H1 (cell line): ENCODE data around the gene FBXO11.

Experiments used
- POLR2A ChIP-seq, 2 experiments: IDR thresholded peaks; 1 replicate in 1 of 2; 2 replicates in 1 of 2; pipeline ENCODE4 v1.6.1; 2011; ENCODE audit warnings: low read depth in 2 of 2, low read length in 2 of 2, mild to moderate bottlenecking in 2 of 2; ENCODE audit errors: control extremely low read depth in 1 of 2
- SIRT6 ChIP-seq: IDR thresholded peaks from one replicate; pipeline ENCODE4 v1.7.1; 2012; ENCODE audit warnings: low read length, inconsistent platforms
- TF ChIP-seq, protein P1 (sequence below), 3 experiments: IDR thresholded peaks; 1 replicate in 2 of 3; 2 replicates in 1 of 3; pipeline versions ENCODE4 v1.5.1 to v1.6.1; 2011; ENCODE audit warnings: low read length in 3 of 3, mild to moderate bottlenecking in 3 of 3, inconsistent platforms in 2 of 3, low read depth in 1 of 3, moderate library complexity in 1 of 3; ENCODE audit not compliant: insufficient read depth in 1 of 3; ENCODE audit errors: control extremely low read depth in 1 of 3

- TF ChIP-seq, protein P1, sequence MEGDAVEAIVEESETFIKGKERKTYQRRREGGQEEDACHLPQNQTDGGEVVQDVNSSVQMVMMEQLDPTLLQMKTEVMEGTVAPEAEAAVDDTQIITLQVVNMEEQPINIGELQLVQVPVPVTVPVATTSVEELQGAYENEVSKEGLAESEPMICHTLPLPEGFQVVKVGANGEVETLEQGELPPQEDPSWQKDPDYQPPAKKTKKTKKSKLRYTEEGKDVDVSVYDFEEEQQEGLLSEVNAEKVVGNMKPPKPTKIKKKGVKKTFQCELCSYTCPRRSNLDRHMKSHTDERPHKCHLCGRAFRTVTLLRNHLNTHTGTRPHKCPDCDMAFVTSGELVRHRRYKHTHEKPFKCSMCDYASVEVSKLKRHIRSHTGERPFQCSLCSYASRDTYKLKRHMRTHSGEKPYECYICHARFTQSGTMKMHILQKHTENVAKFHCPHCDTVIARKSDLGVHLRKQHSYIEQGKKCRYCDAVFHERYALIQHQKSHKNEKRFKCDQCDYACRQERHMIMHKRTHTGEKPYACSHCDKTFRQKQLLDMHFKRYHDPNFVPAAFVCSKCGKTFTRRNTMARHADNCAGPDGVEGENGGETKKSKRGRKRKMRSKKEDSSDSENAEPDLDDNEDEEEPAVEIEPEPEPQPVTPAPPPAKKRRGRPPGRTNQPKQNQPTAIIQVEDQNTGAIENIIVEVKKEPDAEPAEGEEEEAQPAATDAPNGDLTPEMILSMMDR (IDR thresholded peaks at IDR 0.05; ENCODE audit: control extremely low read depth in 1 of 3, insufficient read depth in 1 of 3, low read depth in 1 of 3, low read length in 3 of 3): no peak
- TF ChIP-seq SIRT6: no peak
- no peak for TF ChIP-seq POLR2A (IDR thresholded peaks at IDR 0.05; ENCODE audit: control extremely low read depth in 1 of 2, low read depth in 2 of 2, low read length in 2 of 2)
Measured at GRCh38 chr2:47917276-47917961, 11.1 kb upstream of the FBXO11 start.
